Stimulated activated CD8-positive, alpha-beta memory T cell treated with anti-CD3 and anti-CD28 coated beads, Interleukin-15, amount 100 ng/mL, for 48 hours (primary cell): ENCODE data around the gene CORIN.
A peak's percentile ranks its signal among the peaks of the same experiment; 100 is the strongest.

Experiments used
- DNase-seq, 2 donors: peaks; one replicate each; pipeline ENCODE4 v3.0.0-alpha.2; 2020; ENCODE audit warnings: low read depth in 2 of 2

Gene CORIN

DNA sequence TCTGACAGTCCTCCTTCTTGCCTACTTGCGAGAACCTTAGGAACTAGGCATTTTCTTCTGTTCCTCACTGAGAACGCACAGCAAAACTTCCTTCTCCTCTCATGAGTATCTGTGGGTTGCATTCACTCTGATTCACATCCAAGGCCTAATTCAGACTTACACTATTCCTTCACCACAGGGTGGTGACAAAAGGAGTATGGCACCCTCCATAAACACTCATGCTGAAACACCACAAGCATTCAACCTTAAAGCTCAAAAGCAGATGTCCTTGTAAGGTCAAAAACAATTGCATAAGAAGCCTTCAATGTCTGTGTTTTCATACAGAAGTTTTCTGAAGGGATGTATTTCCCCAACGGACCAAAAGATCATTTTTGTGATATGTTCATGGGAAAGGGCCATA is 147.3 kb downstream of the CORIN start:
- no peak for DNase-seq

DNA sequence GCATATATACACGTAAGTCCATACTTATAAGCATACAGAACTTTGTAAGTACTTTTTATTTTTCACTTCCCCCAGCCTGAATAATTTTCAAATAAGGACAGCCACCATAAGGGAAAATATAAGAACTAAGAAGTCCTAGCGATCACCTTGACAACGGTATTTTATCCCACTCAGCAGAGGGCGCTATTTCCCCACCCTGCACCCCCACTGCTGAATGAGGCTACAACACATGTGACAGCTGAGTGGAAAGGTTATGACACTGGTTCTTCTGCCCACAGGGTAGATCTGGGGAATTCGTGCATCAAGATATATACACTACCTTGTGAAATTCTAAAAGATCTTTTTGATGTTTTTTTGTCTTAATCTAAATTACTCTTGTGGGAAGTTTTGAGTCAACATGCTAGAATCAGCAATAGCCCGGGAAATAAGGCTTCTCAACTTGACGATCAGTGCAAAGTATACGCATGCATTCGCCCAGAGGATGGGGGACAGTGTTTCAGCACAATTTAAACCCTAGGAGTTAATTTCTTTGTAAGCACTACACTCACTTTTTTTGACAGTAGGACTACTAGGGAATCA is 151.5 kb downstream of the CORIN start:
- DNase-seq: peak; percentile 30 to 36

DNA sequence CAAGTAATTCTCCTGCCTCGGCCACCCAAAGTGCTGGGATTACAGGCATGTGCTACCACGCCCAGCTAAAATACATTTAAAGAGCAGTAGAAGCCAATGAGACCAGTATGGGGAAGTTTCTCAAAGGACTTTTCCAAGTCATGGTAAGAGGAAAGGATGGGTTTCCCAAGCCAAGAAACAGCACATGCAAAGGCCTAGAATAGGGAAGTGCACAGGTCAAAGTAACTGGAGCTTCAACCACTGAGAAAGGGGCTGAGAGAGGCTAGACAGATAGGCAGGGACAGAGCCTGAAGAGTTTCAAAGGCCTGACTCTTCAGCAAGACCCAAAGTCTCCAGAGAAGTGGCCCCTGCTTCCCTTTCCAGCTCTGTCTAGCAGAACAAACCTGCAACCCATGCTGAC is 162.1 kb downstream of the CORIN start:
- DNase-seq: no peak

DNA sequence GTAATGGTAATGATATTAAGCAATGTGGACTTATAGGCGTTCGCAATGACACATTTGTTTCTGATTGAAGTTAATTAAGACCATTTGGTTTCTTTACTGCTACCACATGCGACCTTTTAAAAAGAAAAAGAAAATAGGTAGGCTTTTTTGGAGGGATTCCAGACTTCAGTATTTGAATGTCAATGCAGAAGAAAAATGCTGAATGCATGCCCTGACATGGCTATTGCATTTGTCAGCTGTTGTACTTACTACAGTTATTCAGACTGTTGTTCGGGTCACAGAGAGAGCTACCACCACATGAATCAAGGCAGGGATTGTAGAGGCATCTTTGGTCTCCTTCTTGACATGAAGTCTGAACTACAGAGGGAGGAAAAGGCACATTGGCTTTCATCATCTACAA is 163.7 kb downstream of the CORIN start:
- no peak for DNase-seq

DNA sequence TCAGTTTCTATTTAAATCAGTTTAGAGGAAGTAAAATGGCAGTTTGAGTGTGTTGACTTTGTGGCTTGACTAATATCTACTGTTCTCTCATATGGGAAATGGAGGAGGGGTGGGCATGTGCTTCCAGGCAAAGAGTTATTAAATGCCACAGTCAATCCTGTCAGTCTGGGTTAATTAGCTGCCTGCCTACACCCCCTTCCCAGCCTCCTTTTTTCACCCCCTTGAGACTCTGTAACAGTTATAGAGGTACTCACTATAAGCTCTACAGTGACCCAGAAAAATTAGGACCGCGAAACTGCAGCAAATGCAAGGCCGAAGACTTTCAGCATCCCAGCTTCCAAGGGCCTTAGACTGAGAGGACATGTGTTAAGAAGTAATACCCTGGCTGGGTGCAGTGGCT is 165.2 kb downstream of the CORIN start:
- no peak for DNase-seq

DNA sequence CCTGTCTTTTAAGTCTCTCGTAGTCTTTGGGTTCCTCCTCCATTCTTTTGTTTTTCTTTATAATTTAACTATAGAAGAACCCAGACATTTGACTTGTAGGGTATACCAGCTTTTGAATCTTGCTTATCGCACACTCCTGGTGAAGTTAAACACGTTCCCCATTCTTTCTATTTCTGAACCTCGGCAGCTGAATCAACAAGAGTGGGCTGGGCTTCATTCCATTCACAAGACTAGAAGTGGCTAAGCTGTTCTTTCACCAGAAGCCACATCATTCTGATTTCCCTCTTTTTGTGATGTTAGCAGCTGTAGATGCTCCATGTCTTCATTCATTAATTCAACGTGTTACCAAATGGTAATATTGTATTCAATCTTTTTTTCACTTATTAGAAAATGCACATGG is 167.9 kb downstream of the CORIN start:
- no peak for DNase-seq

DNA sequence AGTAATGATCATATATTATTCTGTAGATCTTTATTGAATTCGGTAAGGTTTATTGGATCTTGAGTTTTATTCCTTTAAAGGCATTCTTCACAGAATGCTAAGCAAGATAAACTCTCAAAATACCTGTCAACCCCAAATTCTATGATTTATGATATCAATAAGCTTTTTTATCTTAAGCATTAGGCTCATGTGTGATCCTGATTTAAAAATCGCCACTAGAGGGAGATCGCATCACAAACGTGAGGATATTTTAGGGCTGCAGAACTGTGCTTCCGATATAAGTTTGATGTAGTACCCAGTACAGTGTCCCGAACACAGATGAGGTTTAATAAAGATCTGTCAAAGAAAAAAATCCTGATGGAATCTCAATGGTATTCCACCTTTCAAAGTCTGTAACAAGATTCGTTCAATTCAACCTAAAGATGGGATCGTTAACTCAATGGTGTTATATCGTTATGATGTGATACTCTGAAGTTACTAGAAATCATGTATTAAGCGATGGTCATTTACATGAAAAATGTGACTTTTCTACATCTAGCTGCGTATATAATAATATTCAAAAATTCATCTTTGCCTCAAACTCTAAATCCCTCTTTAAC is 169.0 kb downstream of the CORIN start:
- DNase-seq: no peak

DNA sequence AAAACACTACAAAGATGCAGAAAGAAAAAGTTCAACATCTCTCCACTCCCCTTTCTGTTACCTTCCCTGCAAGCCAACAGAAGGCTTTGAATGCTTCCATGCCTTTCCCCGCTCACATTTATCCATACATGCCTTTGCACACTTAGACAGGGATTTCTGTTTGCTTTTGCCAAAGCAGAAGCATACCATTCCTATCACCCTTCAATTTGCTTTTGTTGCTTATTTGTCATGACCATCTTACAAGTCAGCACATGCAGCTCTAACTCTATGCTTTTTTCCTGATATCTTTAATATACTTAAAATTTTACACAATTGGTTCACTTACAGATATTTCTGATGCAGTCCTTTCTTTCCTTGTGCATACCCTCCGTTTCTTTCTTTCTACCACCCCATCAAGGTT is 169.6 kb downstream of the CORIN start:
- no peak for DNase-seq

DNA sequence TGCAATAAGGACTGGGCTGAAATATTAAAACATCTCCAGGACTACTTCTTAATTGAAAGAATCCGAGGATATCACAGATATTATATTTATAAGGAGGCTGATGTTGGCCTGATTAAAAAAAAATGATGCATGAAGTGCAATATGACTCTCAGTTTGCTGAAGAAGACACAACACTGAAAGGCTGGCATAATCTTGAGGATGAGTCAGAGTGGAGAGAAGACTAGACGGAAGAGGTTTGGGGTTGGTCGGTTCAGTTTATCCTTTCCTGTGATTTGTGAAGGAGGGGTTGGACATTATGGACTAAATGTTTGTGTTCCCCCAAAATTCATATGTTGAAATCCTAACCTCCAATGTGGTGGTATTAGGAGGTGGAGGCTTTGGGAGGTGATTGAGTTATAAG is 170.3 kb downstream of the CORIN start:
- DNase-seq: no peak

DNA sequence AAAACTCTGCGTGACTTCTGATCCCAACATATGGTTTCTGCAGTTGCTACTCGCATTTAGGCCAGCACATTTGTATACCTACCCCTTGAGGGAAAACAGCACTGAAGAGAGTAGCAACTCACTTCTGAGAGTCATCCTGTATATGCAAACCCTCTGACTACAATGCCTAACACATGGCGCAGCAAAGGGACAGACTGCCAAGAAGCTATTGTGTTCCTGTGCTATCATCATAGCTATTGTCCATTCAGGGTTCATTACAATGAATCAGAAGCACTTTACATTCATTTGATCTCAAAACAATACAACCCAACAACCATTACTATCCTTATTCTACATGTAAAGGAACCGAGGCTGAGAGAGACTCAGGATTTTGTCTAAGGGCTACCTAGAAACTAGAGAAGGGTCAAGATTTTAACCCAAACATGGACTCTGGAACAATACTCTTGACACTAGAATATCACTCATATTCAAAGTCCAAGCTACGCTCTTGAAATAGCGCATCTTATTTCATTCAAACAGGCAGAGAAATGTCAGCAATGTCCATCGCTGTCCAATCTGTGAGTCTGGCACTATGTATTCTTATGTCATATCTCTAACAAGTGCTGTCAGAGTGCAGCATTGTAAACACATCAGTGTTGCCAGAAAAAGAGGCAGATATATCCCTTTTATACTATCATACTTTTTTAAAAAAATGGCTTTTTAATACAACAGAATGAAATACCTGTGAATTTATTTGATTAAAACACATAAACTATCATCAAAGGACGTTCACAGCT is 173.6 kb downstream of the CORIN start:
- DNase-seq: no peak

DNA sequence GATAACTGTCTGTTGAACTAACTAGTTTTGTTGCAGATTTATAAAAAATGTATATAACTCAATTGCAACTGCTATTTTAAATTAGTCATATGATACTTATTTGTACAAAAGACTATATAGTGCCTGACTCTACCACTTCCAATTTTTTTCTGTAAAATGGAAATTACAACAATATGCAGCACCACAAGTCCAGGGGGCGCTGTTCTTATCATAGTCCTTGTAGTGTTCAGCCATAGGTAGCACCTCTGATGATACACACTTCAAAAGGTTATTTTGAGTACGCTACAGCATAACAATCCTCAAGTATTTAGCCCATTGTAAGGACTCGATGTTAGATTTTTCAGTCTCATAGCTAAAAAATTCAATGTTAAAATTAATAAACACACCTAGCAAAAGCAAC is 174.9 kb downstream of the CORIN start:
- no peak for DNase-seq

DNA sequence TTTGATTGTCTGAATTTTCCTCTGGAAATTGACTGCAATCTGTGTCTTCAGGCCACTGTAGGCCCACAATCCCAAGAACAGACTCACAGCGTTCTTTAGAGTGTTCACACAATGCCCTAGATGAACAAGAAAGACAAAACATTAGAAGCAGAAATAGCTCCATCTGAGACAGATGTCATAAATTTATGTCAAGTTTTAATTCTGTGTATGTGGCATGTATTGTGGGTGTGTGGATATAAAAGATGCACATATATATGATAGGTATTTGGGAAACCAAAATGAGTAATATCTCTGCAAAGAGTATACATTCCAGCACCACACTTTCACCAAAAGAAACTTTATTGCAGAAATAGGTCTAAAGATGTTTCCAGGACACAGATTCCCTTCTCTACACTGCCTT is 176.1 kb downstream of the CORIN start:
- DNase-seq: no peak

DNA sequence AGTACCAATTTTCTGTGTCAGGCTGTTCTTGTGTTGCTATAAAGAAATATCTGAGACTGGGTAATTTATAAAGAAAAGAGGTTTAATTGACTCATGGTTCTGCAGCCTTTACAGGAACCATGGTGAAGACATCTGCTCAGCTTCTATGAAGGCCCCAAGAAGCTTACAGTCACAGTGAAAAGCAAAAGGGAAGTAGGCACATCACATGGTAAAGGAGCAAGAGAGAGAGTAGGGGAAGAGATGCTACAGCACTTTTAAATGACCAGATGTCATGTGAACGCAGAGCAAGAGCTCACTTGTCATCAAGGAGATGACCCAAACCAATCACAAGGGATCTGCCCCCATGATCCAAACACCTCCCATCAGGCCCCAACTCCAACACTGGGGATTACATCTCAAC is 178.5 kb downstream of the CORIN start:
- DNase-seq: no peak

DNA sequence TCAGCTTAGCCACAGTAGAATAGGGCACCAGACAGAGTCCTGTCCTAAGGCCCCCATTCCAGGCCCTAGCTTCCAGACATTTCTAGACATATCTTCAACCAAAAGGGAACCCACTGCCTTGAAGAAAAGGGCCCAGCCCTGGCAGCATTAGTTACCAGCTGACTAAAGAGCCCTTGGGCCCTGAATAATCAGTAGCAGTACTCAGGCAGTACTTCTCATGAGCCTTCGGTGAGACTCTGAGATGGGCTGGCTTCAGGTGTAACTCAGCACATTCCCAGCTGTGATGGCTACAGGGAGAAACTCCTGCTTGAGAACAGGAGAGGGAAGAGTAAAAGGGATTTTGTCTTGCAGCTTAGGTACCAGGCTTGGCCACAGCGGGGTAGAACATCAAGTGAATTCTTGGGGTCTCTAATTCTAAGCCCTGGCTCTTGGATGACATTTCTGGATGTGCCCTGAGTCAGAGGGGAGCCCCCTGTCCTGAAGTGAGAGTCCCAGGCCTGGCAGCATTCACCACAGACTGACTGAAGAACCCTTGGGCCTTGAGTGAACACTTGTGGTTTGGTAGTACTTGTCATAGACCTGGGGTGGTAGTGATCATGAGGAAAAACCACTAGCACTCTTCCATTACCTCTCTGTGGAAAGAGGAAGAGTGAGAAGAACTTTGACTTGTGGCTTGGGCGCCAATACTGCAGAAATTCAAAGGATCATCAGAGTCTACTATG is 182.7 kb downstream of the CORIN start:
- DNase-seq: no peak

DNA sequence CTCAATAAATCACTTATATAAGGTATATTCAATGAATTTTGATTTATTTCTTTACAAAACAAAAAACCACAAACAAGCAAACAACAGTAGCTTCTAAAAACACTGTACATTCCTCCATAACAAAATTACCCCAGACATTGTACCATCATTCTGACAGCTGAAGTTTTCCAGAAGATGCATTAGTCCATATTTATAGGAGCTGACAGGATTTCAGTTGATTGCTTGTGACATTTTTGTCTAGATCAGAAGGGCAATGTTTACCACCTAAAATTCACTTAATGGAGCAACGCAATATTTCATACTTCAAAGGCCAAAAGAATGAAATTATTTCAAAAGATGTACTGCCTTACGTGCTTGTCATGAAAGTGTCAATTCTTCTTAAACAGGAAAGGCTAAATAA is 185.8 kb downstream of the CORIN start:
- no peak for DNase-seq

DNA sequence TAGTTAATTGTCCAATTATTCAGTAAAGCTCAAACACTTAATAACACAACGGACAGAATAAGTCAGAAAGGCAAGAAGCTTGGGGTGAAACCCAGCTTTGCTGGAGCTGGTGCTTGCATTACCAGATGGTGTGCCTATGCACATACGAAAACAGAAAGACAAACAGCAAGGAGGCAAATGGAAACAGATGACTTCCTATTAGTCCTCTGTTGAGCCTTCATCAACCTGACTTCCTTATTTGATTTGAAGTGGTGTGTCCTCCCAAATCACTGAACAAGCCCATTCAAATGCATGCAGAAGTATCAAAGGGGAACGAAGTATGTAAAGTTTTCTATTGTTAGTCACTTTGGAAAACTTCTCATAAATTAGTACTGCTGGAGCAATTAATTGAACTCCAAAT is 186.6 kb downstream of the CORIN start:
- DNase-seq: no peak

DNA sequence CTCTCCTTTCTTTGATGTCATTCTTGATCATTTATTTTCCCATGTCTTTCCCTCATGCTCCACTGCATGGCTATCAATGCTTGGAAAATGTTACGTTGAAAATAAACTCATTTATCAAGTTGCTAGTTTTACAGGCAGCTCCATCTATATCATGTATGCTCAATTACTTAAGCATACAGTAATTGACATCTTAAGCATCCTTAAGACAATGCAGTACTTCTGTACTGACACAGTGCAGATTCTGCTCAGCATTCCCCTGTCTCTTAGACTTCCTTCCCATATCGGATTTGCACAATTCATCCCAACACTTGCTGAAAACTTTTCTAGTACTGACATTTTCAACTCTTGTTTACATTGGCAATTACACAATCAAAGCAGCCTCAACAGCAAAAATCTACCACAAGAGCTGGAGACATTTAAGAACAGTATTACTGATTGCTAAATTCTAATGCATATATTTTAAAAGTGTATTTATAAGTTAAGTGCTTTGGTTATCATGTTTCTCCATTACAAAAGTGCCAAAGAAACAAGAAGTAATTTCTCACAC is 187.2 kb downstream of the CORIN start:
- no peak for DNase-seq

DNA sequence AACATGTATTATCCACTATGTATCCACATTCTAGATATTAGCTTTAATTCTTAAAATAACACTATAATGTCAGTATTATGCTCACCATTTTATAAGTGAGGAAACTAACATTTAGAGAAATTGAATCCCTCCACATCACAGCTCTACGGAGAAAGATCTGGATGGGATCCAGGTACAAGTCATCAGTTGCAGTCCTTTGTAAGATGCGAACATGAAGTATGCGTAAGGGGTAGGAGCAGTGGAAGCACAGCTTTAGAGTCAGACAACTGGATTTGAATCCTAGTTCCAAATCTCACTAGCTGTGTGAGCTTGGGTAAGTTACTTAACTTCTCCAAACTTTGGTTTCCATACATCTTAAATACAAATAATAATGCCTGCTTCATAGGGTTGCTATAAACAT is 190.3 kb downstream of the CORIN start:
- no peak for DNase-seq

DNA sequence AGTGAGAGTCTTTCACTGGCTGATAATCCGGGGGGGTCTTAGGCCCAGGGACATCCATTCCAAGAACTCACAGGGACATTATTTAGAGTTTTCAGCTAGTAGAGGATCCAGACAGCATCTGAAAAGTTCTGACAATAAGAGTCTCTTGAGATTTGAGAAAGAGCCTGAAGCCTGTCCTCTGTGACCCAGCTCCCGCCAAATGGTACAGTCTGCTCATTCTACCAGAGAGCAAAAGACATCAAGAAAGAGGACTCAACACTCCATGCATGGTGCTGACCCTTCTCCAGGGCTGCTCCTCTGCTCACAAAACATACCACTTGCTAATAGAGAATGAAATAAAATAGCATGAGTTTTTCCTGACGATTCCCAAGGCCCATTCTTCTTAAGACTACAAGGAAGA is 190.8 kb downstream of the CORIN start:
- DNase-seq: no peak

DNA sequence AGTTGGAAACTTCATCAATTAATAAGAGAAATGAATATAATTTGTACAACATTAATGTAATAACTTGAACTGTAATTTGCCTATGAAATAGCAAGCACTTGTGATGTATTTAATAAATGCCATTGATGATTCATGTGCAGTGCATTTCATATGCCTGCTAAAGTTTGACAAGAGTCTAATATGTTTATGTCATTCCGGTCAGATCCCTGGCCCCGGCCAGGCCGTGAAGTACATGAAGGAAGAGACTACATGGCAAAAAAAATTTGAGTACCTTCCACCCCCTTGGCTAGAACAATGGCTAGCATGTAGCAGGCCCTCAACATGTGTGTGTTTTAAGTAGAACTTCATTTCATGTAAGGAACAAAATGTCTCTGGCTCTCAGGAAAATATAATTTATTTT is 191.5 kb downstream of the CORIN start:
- DNase-seq: no peak

DNA sequence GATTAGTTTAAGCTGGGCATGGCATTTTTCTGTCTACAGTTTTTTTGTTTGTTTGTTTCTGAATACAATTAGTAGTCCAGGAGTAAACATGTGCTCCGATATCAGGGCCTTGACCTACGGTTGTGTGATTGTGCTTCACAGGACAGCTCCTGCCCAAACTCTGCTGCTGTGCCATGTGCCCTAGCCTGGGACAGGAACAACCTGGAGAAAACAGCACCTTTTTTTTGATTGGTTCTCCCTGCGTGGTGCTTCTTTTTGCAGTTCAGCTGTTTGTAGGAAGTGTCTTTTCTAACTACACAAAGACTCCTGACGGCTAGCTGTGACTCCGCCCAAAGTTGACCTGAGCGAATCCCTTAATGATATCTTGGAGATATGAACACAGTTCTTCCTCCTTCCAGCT is 194.0 kb downstream of the CORIN start:
- no peak for DNase-seq

DNA sequence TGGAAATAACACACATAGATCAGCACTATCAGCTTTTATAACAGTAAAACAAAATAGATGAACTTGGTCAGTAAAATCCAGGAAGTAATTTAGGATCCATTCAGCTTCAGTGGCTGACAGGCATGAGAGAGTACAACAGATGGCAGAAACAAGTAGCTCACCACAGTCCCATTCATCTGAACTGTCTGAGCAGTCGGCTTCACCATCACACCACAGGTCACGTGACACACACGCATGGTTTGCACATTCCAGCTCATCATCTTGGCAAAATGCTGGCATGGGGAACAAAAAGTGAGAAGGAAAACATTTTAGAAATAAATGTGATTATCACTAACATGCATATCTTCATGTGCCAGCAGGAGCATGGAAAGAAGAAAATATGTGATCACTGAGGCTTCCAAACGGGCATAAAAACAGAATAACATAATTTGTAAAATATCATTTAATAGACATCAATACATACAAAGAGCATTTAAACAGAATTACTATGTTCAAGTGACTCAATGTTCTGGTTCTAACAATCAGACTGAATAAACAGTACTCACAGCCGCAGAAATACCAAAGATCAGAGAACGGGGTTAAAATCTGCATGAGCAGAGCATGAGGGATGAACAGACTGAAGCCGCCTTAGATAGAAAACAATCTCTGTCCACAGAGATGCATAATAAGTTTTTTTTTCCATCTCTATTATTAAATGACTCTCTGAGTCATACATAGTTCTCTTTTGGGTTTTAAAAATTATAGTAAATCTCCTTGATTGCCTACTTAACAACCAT is 194.7 kb downstream of the CORIN start:
- DNase-seq: no peak
